ENCODE measurements around the gene KRTAP10-2.

Gene KRTAP10-2

GRCh38 chr21:44544566-44544965 lies 6.7 kb downstream of the KRTAP10-2 start:
- FAIRE-seq (no peak), DNase-seq (ENCODE audit: insufficient read length, low spot score) (no peak)

- FAIRE-seq (no peak), DNase-seq (ENCODE audit: insufficient read length, low spot score) (no peak)
Observed at GRCh38 chr21:44542716-44543115, 8.6 kb downstream of the KRTAP10-2 start.

- no peak for FAIRE-seq
- DNase-seq (ENCODE audit: insufficient read length, low spot score), result no peak
Observed at GRCh38 chr21:44540741-44541288, 10.5 kb downstream of the KRTAP10-2 start.

GRCh38 chr21:44539991-44540666 lies 11.2 kb downstream of the KRTAP10-2 start, which contains the start of gene KRTAP10-1:
Gene KRTAP10-1, minus strand, starts transcription at chr21:44540195. Its CDS starts 45 bp downstream, at chr21:44540150.
- FAIRE-seq (no peak), DNase-seq (ENCODE audit: insufficient read length, low spot score) (no peak)

GRCh38 chr21:44539046-44539445 lies 12.3 kb downstream of the KRTAP10-2 start:
- DNase-seq (ENCODE audit: insufficient read length, low spot score), result no peak
- FAIRE-seq, result no peak

GRCh38 chr21:44537930-44538911 lies 13.1 kb downstream of the KRTAP10-2 start:
- no peak for DNase-seq (ENCODE audit: insufficient read length, low spot score)
- FAIRE-seq, result no peak

GRCh38 chr21:44535963-44536362 lies 15.3 kb downstream of the KRTAP10-2 start:
- DNase-seq (ENCODE audit: insufficient read length, low spot score) (no peak), FAIRE-seq (no peak)

- no peak for DNase-seq (ENCODE audit: insufficient read length, low spot score)
- no peak for FAIRE-seq
Observed at GRCh38 chr21:44534688-44535087, 16.6 kb downstream of the KRTAP10-2 start.

- no peak for FAIRE-seq
- DNase-seq (ENCODE audit: insufficient read length, low spot score), result no peak
Observed at GRCh38 chr21:44533891-44534627, 17.2 kb downstream of the KRTAP10-2 start.

- DNase-seq (ENCODE audit: insufficient read length, low spot score) (no peak), FAIRE-seq (no peak)
Observed at GRCh38 chr21:44533121-44533890, 18.0 kb downstream of the KRTAP10-2 start.

GRCh38 chr21:44532712-44533111 lies 18.6 kb downstream of the KRTAP10-2 start:
- no peak for DNase-seq (ENCODE audit: insufficient read length, low spot score)
- no peak for FAIRE-seq

- FAIRE-seq, result no peak
- no peak for DNase-seq (ENCODE audit: insufficient read length, low spot score)
Observed at GRCh38 chr21:44531606-44532564, 19.4 kb downstream of the KRTAP10-2 start.

- DNase-seq (ENCODE audit: insufficient read length, low spot score) (no peak), FAIRE-seq (no peak)
Observed at GRCh38 chr21:44530903-44531605, 20.3 kb downstream of the KRTAP10-2 start.

GRCh38 chr21:44530221-44530902 lies 20.9 kb downstream of the KRTAP10-2 start:
- DNase-seq (ENCODE audit: insufficient read length, low spot score) (no peak), FAIRE-seq (no peak)

GRCh38 chr21:44529503-44530125 lies 21.7 kb downstream of the KRTAP10-2 start:
- FAIRE-seq (no peak), DNase-seq (ENCODE audit: insufficient read length, low spot score) (no peak)

- DNase-seq (ENCODE audit: insufficient read length, low spot score) (no peak), FAIRE-seq (no peak)
Observed at GRCh38 chr21:44529011-44529421, 22.3 kb downstream of the KRTAP10-2 start.

- DNase-seq (ENCODE audit: insufficient read length, low spot score), result no peak
- FAIRE-seq, result no peak
Observed at GRCh38 chr21:44528634-44528995, 22.7 kb downstream of the KRTAP10-2 start.
